Measurements from ENCODE around the gene PRKCE. TPM values are rescaled to one million over a fixed set of nuclear protein-coding genes. Genes with fewer than 3 reads are reported as not detected.
A peak's percentile ranks its signal among the peaks of the same experiment; 100 is the strongest.

The PRKCE gene
- total RNA-seq, 1 experiment from 2014 or later: 1.3 TPM

GRCh38 chr2:45943219-45944044 lies 292.0 kb downstream of the PRKCE start:
- Histone ChIP-seq H2BK5ac (ENCODE audit: insufficient read length, low read length) (no peak overlapping the region), H4K20me1 (ENCODE audit: control insufficient read depth, insufficient read depth, insufficient read length) (no peaks in the 10 kb centered on the region), H3K27me3 (ENCODE audit: insufficient read depth, low read length) (no peaks in the 10 kb centered on the region), H3K18ac (ENCODE audit: insufficient read length, low read depth, low read length) (no peak overlapping the region), H3K56ac (ENCODE audit: insufficient read length, low read depth, low read length) (no peak overlapping the region), H4K5ac (ENCODE audit: insufficient read length, low read depth, low read length) (no peak overlapping the region), H3K4me2 (ENCODE audit: insufficient read depth, insufficient read length, low read length) (no peak overlapping the region), H3K79me2 (ENCODE audit: insufficient read depth, low read length) (no peaks in the 10 kb centered on the region), H3K4ac (ENCODE audit: low read depth, low read length) (no peak overlapping the region), H2BK12ac (ENCODE audit: insufficient read length, low read depth, low read length) (no peak overlapping the region), H3K27ac (ENCODE audit: insufficient read length, low read depth, low read length) (no peak overlapping the region), H3K23ac (ENCODE audit: insufficient read length, low read depth, low read length) (no peak overlapping the region), H2BK15ac (ENCODE audit: low read depth, low read length) (no peak overlapping the region), H4K91ac (ENCODE audit: insufficient read length, low read depth, low read length) (no peak overlapping the region), H3K79me1 (ENCODE audit: insufficient read depth, low read depth, low read length, poor library complexity, severe bottlenecking) (no peaks in the 10 kb centered on the region), H3K23me2 (ENCODE audit: insufficient read length, low read depth, low read length, poor library complexity, severe bottlenecking) (no peaks in the 10 kb centered on the region), H4K8ac (replicated peaks; ENCODE audit: insufficient read length, low read depth, low read length) (no peak overlapping the region), H2AK5ac (ENCODE audit: insufficient read length, low read length) (no peak overlapping the region), H3T11ph (ENCODE audit: low read length) (no peak overlapping the region), H2BK120ac (ENCODE audit: low read depth, low read length, poor library complexity, severe bottlenecking) (no peak overlapping the region), H3K9me3 (ENCODE audit: control insufficient read depth, low read depth, low read length) (no peaks in the 10 kb centered on the region), H3K9ac (ENCODE audit: extremely low read depth, insufficient read length, low read length) (no peak overlapping the region), H2AFZ (ENCODE audit: low read length) (no peak overlapping the region), H2BK20ac (ENCODE audit: low read depth, low read length, poor library complexity, severe bottlenecking) (no peak overlapping the region), H3K4me1 (ENCODE audit: insufficient read depth, low read length) (no peaks in the 10 kb centered on the region; the same call in 1 of the 2 replicates), H3K14ac (ENCODE audit: insufficient read depth, low read length) (no peak overlapping the region)
- WGBS (ENCODE audit: extremely low coverage, insufficient read length, low lambda C conversion rate): no CpG with 5 or more reads among the region's 14 CpGs
- Mint-ChIP-seq H3K27ac (no peak overlapping the region), H3K4me3 (no peak overlapping the region), H3K4me1 (peaks cover 22 to 25% of the 10 kb centered on the region in 2 experiments), H3K36me3 (ENCODE audit: insufficient read depth in 1 of 3, low read depth in 3 of 3) (no peaks in the 10 kb centered on the region), H3K27me3 (ENCODE audit: low read depth) (peaks cover 2% of the 10 kb centered on the region; the same call in 1 of the 2 replicates), H3K9me3 (no peaks in the 10 kb centered on the region)
- DNase-seq: peak; percentile 42
- peak; percentile 54 for TF ChIP-seq CTCF (conservative IDR thresholded peaks at IDR 0.05)
